GM21825 (cell line): ENCODE measurements around the gene INSL3.
"Not testable (repeated sequence)": the region's sequence is repeated elsewhere in the genome, so short reads cannot be mapped to it uniquely, and the experiment has no call there.

Experiments used
- ATAC-seq: cut with Tn5 transposase; IDR thresholded peaks from one replicate; pipeline ENCODE4 v1.9.1; 2021; ENCODE audit warnings: mild to moderate bottlenecking, moderate library complexity; ENCODE audit not compliant: unreplicated experiment

INSL3 gene

DNA sequence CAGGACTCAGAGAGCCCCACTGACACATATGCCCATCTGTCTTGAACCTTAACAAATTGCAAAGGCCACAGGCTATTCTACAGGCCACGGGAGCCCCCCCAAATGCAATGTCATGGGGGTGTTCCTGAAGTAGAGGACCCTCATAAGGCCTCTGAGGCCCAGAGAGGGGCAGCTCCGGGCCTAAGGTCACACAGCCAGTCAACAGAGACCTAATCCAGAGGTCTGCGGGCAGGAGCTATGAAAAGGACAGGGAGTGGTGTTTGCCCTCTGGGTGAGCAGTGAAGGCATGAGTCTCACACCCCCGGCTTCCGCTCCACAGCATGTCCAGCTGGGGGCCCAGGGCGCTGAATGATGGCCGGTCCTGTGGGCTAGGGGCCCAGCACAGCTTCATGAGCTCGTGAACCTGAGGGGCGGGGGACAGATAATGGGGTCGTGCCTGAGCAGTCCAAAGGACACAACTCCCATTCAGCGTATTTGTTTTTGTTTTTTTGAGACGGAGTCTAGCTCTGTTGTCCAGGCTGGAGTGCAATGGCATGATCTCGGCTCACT is 5.3 kb upstream of the INSL3 start:
- no peak for ATAC-seq

DNA sequence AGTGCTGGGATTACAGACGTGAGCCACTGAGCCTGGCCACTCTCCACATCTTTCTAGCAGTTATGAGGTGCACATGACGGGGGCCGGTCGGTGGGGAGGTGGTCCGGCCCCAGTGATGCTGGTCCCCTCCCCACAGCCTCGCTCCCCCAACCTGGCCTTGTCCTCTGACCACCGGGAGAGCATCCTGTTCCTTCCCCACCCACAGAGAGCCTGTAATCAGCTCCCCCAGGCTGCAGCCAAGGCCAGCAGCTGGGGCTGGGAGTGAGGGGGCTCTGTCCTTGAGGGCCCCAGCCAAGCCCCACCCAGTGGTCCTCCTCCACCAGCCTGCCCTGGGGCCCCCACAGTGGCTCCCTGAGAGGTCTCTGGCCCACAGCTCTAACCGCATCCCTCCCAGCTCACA is 3.0 kb upstream of the INSL3 start:
- no peak for ATAC-seq

DNA sequence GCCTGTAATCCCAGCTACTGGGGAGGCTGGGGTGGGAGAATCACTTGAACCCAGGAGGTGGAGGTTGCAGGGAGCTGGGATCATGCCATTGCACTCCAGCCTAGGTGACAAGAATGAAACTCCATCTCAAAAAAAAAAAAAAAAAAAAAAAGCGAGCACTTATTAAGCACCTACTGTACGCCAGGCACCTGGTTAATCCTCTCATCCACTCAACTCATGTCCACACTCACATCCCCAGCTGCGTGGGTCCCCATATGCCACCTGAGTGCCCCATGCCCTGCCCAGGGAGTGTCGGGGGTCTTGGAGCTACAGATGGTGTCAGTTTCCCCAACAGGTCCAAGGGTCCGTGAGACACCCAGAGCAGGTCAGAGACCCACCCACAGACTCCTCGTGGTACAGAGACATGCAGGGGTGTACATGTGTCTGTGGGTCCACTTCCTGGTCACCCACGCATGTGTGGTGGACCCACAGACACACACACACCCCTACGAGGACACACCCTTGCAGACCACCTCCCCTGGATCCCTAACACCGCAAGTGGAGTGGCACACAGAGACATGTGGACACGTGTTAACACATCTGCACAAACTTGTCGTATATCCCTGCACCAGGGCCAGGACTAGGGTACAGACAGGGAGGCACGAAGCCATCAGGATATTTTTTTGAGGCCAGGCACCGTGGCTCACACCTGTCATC is 3.5 kb downstream of the INSL3 start:
- no peak for ATAC-seq

DNA sequence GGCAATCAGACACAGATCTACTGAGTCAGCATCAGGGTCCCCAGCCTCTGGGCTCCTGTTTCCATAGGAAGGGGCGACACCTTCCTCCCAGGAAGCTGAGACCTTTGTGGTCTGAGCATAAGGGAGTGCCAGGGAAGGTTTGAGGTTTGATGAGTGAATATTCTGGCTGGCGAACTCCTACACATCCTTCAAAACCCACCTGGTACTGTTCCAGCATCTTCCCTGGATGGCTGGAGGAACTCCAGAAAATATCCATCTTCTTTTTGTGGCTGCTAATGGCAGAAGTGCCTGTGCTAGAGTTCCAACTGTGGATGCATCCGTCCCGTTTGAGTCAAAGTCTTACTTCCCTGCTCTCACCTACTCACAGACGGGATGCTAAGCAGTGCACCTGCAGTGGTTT is 9.2 kb downstream of the INSL3 start:
- no peak for ATAC-seq

DNA sequence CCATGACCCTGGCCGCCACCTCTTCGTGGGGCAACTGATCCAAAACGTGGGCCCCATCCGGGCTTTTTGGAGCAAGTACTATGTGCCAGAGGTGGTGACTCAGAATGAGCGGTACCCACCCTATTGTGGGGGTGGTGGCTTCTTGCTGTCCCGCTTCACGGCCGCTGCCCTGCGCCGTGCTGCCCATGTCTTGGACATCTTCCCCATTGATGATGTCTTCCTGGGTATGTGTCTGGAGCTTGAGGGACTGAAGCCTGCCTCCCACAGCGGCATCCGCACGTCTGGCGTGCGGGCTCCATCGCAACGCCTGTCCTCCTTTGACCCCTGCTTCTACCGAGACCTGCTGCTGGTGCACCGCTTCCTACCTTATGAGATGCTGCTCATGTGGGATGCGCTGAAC is 9.6 kb downstream of the INSL3 start:
- no peak for ATAC-seq

DNA sequence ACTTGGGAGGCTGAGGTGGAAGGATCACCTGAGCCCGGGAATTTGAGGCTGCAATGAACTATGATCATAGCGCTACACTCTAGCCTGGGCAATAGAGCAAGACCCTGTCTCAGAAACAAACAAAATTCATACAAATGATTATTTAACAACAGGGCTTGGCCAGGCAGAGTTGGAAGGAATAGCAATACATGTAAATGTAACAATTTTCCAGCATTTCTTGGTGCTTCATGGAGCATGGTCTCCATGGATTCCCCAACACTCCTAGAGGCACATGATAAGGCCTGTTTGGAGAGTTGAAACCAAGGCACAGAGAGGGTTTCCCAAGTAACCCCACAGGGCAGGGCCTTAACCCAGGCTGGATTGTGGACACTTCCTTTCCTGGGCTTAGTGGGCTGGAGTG is 10.2 kb downstream of the INSL3 start:
- no peak for ATAC-seq

DNA sequence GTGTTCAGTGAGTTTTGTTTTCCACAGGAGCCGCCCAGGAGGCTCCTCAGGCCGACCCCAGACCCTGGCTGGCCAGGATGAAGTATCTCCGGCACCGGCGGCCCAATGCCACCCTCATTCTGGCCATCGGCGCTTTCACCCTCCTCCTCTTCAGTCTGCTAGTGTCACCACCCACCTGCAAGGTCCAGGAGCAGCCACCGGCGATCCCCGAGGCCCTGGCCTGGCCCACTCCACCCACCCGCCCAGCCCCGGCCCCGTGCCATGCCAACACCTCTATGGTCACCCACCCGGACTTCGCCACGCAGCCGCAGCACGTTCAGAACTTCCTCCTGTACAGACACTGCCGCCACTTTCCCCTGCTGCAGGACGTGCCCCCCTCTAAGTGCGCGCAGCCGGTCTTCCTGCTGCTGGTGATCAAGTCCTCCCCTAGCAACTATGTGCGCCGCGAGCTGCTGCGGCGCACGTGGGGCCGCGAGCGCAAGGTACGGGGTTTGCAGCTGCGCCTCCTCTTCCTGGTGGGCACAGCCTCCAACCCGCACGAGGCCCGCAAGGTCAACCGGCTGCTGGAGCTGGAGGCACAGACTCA is 13.5 kb downstream of the INSL3 start:
- no peak for ATAC-seq

DNA sequence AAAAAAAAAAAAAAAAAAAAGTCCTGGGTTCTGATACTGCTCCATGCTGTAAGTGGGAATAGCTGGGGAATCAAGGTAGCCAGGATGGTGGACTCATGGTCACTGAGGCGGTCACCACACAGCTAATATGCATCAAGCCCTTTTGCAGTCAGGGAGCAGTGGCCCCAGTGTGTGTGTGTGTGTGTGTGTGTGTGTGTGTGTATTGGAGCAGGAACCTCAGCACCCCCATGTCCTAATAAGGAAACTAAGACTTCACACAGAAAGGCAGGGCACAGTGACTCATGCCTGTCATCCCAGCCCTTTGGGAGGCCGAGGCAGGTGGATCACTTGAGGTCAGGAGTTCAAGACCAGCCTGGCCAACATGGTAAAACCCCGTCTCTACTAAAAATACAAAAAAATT is 14.4 kb downstream of the INSL3 start:
- no peak for ATAC-seq

DNA sequence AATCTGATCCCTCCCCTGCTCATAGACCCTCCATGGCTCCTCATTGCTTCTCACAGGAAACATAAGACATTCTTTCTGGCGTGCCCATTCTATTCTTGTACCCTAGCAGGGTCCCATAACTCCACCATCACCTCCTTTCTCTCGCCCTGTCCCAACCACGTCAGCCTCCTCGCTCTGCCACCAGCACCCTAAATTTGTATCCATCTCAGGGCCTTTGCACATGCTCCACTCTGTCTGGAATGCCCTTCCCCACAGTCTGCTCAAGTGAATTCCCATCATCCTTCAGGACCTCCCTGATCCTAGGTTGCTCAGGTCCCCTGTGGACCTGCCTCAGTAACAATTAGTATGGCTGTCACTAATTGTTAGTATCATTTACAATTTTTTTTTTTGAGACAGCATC is 15.9 kb downstream of the INSL3 start:
- no peak for ATAC-seq

DNA sequence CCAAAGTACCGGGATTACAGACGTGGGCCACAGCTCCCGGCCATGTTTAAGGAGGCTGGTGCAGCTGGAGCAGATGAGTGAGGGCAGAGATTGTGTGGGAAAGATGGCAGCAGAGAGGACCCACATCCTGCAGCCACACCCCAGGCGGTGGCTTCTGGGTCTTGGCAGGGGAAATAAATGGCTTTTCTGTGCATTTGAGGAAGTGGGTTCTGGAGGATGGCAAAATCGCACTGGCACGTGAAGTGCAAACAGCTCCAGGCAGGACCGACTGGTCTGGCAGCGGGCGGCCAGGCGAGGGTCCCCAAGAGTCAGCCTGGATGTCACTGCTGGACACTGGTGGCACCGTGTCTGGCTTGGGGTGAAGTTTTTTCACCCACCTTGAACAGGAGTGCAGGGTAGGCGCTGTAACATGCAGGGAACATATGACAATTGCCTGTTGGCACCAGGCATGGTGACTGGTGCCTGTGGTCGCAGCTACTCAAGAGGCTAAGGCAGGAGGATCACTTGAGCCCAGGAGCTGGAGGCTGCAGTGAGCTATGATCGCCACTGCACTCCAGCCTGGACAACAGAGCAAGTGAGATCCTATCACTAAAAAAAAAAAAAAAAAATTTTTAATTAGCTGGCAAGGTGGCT is 17.9 kb downstream of the INSL3 start:
- ATAC-seq = no peak

DNA sequence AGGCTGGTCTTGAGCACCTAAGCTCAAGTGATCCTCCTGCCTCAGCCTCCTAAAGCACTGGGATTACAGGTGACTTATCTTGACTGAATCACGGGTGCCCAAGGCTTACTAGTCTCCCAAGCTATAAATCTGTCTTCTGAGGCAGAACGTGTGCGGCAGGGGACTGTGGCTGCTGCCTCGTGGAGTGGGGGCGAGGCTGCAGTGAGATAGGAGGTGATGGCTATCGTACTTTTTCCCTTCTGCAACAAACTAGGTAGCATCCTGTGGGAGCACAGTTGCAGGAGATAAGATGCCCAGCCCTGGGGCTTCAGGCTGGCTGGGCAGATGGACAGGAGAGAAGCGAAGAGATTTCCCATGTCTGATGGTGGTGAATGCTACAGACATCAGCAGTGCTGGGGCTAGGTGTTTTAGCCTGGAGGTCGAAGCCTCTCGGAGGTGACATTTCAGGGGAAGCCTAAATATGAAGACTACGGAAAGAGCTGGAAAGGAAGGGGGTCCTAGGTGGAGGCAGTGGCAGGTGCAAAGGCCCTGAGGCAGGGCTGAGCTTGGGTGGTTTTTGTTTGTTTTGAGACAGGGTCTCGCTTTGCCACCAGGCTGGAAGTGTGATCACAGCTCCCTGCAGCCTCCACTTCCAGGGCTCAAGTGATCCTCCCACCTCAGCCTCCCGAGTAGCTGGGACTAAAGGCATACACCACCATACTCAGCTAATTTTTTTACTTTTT is 19.0 kb downstream of the INSL3 start:
- ATAC-seq = no peak

DNA sequence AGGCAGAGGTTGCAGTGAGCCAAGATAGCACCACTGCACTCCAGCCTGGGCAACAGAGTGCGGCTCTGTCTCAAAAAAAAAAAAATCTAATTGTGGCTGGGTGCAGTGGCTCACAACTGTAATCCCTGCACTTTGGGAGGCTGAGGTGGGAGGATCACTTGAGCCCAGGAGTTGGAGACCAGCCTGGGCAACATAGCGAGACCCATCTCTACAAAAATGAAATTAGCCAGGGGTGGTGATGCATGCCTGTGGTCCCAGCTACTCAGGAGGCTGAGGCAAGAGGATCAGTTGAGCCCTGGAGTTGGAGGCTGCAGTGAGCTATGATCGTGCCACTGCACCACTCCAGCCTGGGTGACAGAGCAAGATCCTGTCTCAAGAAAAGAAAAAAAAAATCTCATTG is 22.7 kb downstream of the INSL3 start:
- ATAC-seq = not testable (repeated sequence)

DNA sequence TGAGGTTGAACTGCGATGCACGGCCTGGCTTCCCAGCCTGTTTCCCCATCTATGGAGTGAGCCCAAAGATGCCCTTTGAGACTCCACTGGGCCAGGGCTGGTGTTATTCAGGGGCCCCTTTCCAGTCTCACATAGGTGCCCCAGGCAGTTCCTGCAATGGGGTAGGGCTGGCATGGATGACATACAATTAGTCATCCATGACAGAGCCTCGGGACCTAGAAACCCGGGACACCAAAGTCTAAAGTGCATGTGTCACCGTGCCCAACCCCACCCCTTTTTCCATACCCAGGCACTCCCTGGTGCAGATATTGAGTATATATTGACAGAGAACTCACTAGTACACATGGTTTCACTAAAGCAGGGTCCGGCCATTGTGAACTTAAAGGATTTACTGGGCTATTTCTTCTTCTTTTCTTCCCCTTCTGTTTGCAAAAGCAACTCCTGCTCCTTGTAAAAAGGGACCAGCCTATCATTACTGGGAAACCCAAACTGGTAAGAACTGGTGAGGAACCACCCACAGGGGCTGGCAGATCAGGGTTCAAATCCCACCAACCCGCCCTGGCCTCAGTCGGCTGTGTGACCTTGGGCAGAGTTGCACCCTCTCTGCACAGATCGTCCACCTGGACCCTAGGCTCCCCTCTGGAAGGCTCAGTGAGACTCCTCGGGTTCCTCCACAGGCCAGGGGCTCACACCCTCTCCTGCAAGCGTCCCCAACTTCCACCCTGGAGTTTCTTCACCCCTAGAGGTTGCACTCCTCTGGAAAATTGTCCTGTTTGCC is 23.7 kb downstream of the INSL3 start:
- no peak for ATAC-seq

DNA sequence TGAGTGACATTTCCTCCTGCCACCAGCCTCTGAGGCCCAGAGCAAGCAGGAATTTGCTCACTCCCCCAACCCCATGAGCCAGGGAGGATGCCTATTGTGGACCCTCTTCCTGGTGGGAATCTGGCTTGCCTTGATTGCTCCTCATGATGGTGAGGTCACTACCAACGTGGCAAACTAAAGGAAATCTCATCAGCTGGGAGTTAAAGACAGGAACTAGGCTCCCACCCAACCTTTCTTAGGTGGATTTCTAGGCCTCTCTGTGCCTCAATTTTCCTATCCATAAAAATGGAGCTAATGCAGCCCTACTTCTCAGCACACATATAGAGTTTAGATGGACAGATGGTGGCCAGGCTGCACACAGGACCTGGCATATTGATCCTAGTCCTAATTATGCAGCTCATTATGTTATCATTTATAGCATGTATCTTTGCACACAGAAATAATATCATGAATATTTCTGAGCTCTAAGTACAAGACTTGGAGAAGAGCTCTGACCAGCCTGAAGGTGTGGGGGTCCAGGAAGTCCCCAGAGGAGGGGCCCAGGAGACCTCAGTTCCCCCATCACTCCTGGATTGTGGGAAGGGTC is 24.4 kb downstream of the INSL3 start:
- no peak for ATAC-seq

DNA sequence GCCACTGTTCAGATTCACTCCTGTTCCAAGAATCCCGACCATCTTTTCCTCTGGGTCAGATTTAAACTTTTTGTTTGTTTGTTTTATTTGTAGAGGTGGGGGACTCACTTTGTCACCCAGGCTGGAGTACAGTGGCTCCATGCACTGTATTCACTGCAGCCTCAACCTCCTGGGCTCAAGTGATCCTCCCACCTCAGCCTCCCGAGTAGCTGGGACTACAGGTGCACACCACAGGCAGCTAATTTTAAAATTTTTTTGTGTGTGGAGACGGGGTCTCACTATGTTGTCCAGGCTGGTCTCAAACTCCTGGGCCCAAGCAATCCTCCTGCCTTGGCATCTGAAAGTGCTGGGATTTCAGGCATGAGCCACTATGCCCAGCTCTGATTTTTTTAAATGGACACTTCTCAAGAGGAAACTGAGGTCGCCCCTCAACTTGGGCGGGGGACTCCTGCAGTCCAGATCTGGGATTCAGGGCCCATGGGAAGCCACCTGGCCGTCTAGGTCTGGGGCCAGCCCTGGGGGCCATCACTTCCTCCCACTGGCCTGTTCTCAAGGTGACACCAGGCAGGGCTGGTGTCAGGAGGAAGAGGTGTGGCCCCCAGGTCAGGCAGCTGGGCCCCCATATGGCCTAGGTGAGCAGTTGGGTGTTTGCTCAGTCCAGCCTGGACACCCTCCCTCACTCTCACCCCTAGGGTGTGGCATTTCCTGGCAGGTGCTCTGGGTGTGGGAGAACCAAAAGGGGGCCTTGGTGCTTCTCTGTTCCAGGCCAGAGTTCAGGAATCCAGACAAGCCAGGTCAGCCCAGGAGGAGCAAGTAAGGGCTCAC is 25.1 kb downstream of the INSL3 start:
- ATAC-seq = no peak

DNA sequence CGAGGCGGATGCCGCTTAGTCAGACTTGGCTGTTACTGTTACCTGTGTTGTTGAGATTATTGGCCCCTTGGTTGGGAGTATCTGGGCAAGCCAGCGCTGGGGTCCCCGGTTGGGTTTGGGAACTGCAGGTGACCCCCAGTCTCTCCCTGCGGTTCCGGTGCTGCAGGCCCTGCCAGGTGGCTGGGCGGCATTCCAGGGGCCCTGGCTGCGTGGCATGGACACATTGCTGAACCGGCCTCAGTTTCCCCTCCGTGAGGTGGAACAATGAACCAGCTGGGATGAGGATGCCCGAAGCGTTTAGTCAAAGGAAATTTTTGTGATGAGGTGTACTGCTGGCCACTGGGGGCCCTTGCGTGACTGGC is 25.8 kb downstream of the INSL3 start:
- no peak for ATAC-seq

DNA sequence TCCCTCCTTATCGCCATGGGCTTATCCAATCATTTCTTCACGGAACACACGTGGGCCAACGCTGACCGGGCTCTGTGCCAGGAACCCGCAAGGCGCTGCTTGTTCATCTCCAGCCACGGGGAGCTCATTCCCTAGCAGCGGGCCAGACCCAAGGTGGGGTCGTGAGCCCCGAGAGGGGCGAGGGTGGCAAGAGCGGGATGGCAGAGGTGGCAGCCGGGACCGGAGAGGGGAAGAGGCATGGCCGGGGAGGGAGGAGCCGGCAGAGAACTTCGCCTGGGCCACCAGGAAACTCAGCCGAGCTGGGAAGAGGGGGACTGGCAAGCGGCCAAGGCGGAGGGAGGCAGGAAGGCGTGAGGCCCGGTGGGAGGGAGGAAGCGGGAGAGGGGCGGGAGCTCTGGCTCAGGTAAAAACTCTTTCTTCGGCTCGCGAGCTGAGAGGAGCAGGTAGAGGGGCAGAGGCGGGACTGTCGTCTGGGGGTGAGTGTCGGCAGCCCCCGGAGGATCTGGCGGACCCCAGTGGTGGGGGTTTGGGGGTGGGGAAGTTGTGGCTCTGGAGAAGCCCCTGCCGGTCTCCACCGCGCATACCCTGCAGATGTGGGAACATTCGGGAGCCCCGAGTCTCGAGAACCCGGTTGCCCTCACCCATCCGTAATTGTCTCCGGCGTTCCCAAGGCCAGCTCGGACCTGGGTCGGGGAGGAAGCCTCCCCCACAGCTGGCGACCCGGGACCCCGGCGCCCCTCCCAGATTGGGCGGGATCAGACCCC is 26.4 kb downstream of the INSL3 start, which contains the start of gene B3GNT3:
Gene B3GNT3 (plus strand): TSS at position 408 of the 764 bp plus-strand sequence. CDS start 12,670 bp downstream, outside the sequence.
- ATAC-seq = no peak

DNA sequence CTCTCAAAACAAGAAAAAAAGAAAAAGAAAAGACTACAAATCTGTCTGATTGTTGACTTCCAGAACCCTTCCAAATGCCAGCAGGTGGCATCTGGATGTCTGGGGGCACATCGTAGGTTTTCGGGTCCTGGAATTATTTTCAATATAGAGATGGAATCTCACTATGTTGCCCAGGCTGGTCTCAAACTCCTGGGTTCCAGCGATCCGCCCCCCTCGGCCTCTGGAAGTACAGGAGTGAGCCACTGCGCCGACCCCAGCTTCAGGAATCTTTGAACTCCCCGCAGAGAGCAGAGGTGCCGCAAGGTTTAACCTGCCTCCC is 26.9 kb downstream of the INSL3 start:
- no peak for ATAC-seq
